ENCODE data around the gene CENPM. TPM values are rescaled to one million over a fixed set of nuclear protein-coding genes. Genes with fewer than 3 reads are reported as not detected.

Gene CENPM
- 10 to 100 TPM; 65.2 to 82.1 TPM for total RNA-seq

GRCh38 chr22:41946629-41947423 is at the start of gene CENPM:
TSS of gene CENPM (minus strand) at chr22:41947152. CDS start at chr22:41947076, 76 bp downstream.
- Mint-ChIP-seq H3K27ac (peak within 1 kb of the TSS; percentile 92), H3K27me3 (no peaks in the 10 kb centered on the region), H3K4me3 (peak within 1 kb of the TSS; percentile 97), H3K4me1 (peaks cover 59% of the 10 kb centered on the region), H3K9me3 (ENCODE audit: low read depth) (no peaks in the 10 kb centered on the region), H3K36me3 (ENCODE audit: low read depth) (peaks cover 38% of the 10 kb centered on the region)
- DNase-seq: peak; percentile 98
- ATAC-seq: peak; percentile 95
- intact Hi-C loops (cut with DNase I, micrococcal nuclease): loop anchor here in 1 of 2 experiments (1.0 to 5.0 kb wide), 8 partner anchors 51 to 1310 kb away; partner anchors contain the start of genes MRTFA, NAGA, NDUFA6 and SMDT1
- CTCF ChIA-PET: interaction anchor here (0.6 to 5.0 kb wide), 14 partner anchors 10 to 634 kb away, joined by 3 to 31 read pairs (median 4); partner anchors contain the start of genes CCDC134, MEI1, NDUFA6 and TNFRSF13C
- POLR2A ChIA-PET: interaction anchor here (0.6 to 2.4 kb wide), 16 partner anchors 18 to 669 kb away, joined by 3 to 15 read pairs (median 4); partner anchors contain the start of genes CCDC134, PMM1, SMDT1 and SREBF2

GRCh38 chr22:41995211-41995610 is 48.3 kb upstream of the CENPM start:
- POLR2A ChIA-PET: no interaction called here
- Mint-ChIP-seq H3K27ac (no peak overlapping the region), H3K27me3 (no peaks in the 10 kb centered on the region), H3K4me3 (no peak overlapping the region), H3K36me3 (ENCODE audit: low read depth) (peaks cover 5% of the 10 kb centered on the region), H3K4me1 (peaks cover 20% of the 10 kb centered on the region), H3K9me3 (ENCODE audit: low read depth) (peaks cover 5% of the 10 kb centered on the region)
- ATAC-seq (no peak), DNase-seq (no peak)
- intact Hi-C loops (cut with DNase I, micrococcal nuclease): loop anchor here in 1 of 2 experiments (10.0 kb wide), 1 partner anchor 80 kb away; the partner anchor contains the start of genes NAGA, PHETA2 and SMDT1
- CTCF ChIA-PET: interaction anchor here (0.7 kb wide), 1 partner anchor 59 kb away, joined by 3 read pairs; no protein-coding TSS in a partner anchor

GRCh38 chr22:41992496-41992895 is 45.5 kb upstream of the CENPM start:
- DNase-seq: no peak
- no peak for ATAC-seq
- ChIA-PET POLR2A (no interaction called here), CTCF (interaction anchor here (0.6 to 0.7 kb wide), 2 partner anchors 232 to 448 kb away, joined by 4 read pairs; no protein-coding TSS in a partner anchor)
- no peak overlapping the region for H3K27ac Mint-ChIP-seq
- H3K9me3 Mint-ChIP-seq (ENCODE audit: low read depth): no peaks in the 10 kb centered on the region
- H3K27me3 Mint-ChIP-seq: no peaks in the 10 kb centered on the region
- intact Hi-C loops (cut with DNase I, micrococcal nuclease): loop anchor here in 1 of 2 experiments (10.0 kb wide), 1 partner anchor 82 kb away; the partner anchor contains the start of genes NAGA, PHETA2 and SMDT1
- no peaks in the 10 kb centered on the region for H3K36me3 Mint-ChIP-seq (ENCODE audit: low read depth)
- H3K4me1 Mint-ChIP-seq: no peaks in the 10 kb centered on the region
- H3K4me3 Mint-ChIP-seq: no peak overlapping the region

GRCh38 chr22:41991111-41991510 is 44.2 kb upstream of the CENPM start:
- Mint-ChIP-seq H3K36me3 (ENCODE audit: low read depth) (no peaks in the 10 kb centered on the region), H3K9me3 (ENCODE audit: low read depth) (no peaks in the 10 kb centered on the region)
- no peak for ATAC-seq

GRCh38 chr22:41989246-41989645 is 42.3 kb upstream of the CENPM start:
- Mint-ChIP-seq H3K27me3 (no peaks in the 10 kb centered on the region), H3K36me3 (ENCODE audit: low read depth) (no peaks in the 10 kb centered on the region), H3K9me3 (ENCODE audit: low read depth) (no peaks in the 10 kb centered on the region), H3K27ac (no peak overlapping the region), H3K4me3 (no peak overlapping the region), H3K4me1 (no peaks in the 10 kb centered on the region)
- intact Hi-C loops (cut with DNase I, micrococcal nuclease): no loop called here
- ChIA-PET POLR2A (no interaction called here), CTCF (no interaction called here)
- ATAC-seq (no peak), DNase-seq (no peak)

More at GRCh38 chr22:41991111-41991510, 44.2 kb upstream of the CENPM start:
- Mint-ChIP-seq H3K27me3 (no peaks in the 10 kb centered on the region), H3K27ac (no peak overlapping the region), H3K4me1 (no peaks in the 10 kb centered on the region), H3K4me3 (no peak overlapping the region)
- intact Hi-C loops (cut with DNase I, micrococcal nuclease): loop anchor here in 1 of 2 experiments (10.0 kb wide), 1 partner anchor 84 kb away; the partner anchor contains the start of genes NAGA, PHETA2 and SMDT1
- DNase-seq: no peak
- ChIA-PET CTCF (no interaction called here), POLR2A (interaction anchor here (0.6 kb wide), 1 partner anchor 209 kb away, joined by 4 read pairs; no protein-coding TSS in a partner anchor)

GRCh38 chr22:41987276-41987675 is 40.3 kb upstream of the CENPM start:
- DNase-seq: no peak
- Mint-ChIP-seq H3K27ac (no peak overlapping the region), H3K36me3 (ENCODE audit: low read depth) (no peaks in the 10 kb centered on the region), H3K27me3 (no peaks in the 10 kb centered on the region), H3K9me3 (ENCODE audit: low read depth) (no peaks in the 10 kb centered on the region), H3K4me3 (no peak overlapping the region), H3K4me1 (no peaks in the 10 kb centered on the region)
- intact Hi-C loops (cut with DNase I, micrococcal nuclease): no loop called here
- POLR2A ChIA-PET: no interaction called here
- no peak for ATAC-seq
- CTCF ChIA-PET: interaction anchor here (1.3 kb wide), 1 partner anchor 21 kb away, joined by 4 read pairs; no protein-coding TSS in a partner anchor

GRCh38 chr22:41983513-41984405 is 36.8 kb upstream of the CENPM start:
- Mint-ChIP-seq H3K36me3 (ENCODE audit: low read depth) (no peaks in the 10 kb centered on the region), H3K4me3 (no peak overlapping the region), H3K27me3 (peaks cover 2% of the 10 kb centered on the region), H3K27ac (no peak overlapping the region), H3K9me3 (ENCODE audit: low read depth) (no peaks in the 10 kb centered on the region), H3K4me1 (no peaks in the 10 kb centered on the region)
- intact Hi-C loops (cut with DNase I, micrococcal nuclease): no loop called here
- POLR2A ChIA-PET: interaction anchor here (1.1 kb wide), 1 partner anchor 44 kb away, joined by 3 read pairs; no protein-coding TSS in a partner anchor
- CTCF ChIA-PET: interaction anchor here (1.4 kb wide), 1 partner anchor 16 kb away, joined by 4 read pairs; no protein-coding TSS in a partner anchor
- no peak for DNase-seq
- no peak for ATAC-seq

GRCh38 chr22:41982865-41983264 is 35.9 kb upstream of the CENPM start:
- no peaks in the 10 kb centered on the region for H3K9me3 Mint-ChIP-seq (ENCODE audit: low read depth)
- CTCF ChIA-PET: interaction anchor here (1.4 kb wide), 1 partner anchor 15 kb away, joined by 4 read pairs; no protein-coding TSS in a partner anchor
- POLR2A ChIA-PET: interaction anchor here (1.1 kb wide), 1 partner anchor 43 kb away, joined by 3 read pairs; no protein-coding TSS in a partner anchor
- no peak overlapping the region for H3K27ac Mint-ChIP-seq
- no peak overlapping the region for H3K4me3 Mint-ChIP-seq
- DNase-seq: no peak
- intact Hi-C loops (cut with DNase I, micrococcal nuclease): no loop called here
- ATAC-seq: no peak
- H3K36me3 Mint-ChIP-seq (ENCODE audit: low read depth): no peaks in the 10 kb centered on the region
- H3K4me1 Mint-ChIP-seq: no peaks in the 10 kb centered on the region
- H3K27me3 Mint-ChIP-seq: peaks cover 7% of the 10 kb centered on the region

GRCh38 chr22:41979423-41980250 is 32.7 kb upstream of the CENPM start:
- no peak overlapping the region for H3K27ac Mint-ChIP-seq
- ChIA-PET CTCF (interaction anchor here (0.6 kb wide), 1 partner anchor 96 kb away, joined by 4 read pairs; no protein-coding TSS in a partner anchor), POLR2A (no interaction called here)
- H3K9me3 Mint-ChIP-seq (ENCODE audit: low read depth): no peaks in the 10 kb centered on the region
- no peaks in the 10 kb centered on the region for H3K36me3 Mint-ChIP-seq (ENCODE audit: low read depth)
- intact Hi-C loops (cut with DNase I, micrococcal nuclease): no loop called here
- ATAC-seq: no peak
- peaks cover 11% of the 10 kb centered on the region for H3K4me1 Mint-ChIP-seq
- no peak overlapping the region for H3K4me3 Mint-ChIP-seq
- H3K27me3 Mint-ChIP-seq: peaks cover 30% of the 10 kb centered on the region
- no peak for DNase-seq

GRCh38 chr22:41978732-41979131 is 31.8 kb upstream of the CENPM start:
- Mint-ChIP-seq H3K27ac (no peak overlapping the region), H3K9me3 (ENCODE audit: low read depth) (no peaks in the 10 kb centered on the region), H3K27me3 (peaks cover 34% of the 10 kb centered on the region), H3K36me3 (ENCODE audit: low read depth) (no peaks in the 10 kb centered on the region), H3K4me1 (peaks cover 11% of the 10 kb centered on the region), H3K4me3 (no peak overlapping the region)
- intact Hi-C loops (cut with DNase I, micrococcal nuclease): no loop called here
- ChIA-PET POLR2A (no interaction called here), CTCF (interaction anchor here (0.5 kb wide), 1 partner anchor 52 kb away, joined by 3 read pairs; no protein-coding TSS in a partner anchor)
- DNase-seq (no peak), ATAC-seq (no peak)
